HG02759 (cell line): ENCODE data around the gene SLC25A51.

Experiments
- ATAC-seq: cut with Tn5 transposase; IDR thresholded peaks from one replicate; pipeline ENCODE4 v1.9.1; 2021; ENCODE audit warnings: mild to moderate bottlenecking, moderate library complexity; ENCODE audit not compliant: unreplicated experiment

SLC25A51 gene

DNA sequence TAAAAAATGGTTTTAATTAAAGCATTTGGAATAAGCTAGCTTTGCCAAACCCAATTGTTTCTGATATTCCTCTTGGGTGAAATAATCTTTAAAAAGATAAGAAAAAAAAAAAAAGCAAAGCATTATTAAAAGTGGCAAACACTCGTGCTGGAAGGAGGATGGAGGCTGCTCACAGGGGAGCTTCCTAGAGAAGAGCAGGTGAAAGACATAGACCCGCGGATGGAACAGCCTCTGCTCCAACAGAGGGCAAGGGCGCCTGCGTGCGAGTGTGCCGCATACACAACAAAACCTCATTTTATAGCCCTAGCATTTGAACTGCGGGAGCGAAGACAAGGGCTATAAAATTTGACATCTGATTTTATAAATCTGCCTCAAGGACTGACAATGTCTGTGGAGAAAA, 33.4 kb upstream of the SLC25A51 start:
- no peak for ATAC-seq

DNA sequence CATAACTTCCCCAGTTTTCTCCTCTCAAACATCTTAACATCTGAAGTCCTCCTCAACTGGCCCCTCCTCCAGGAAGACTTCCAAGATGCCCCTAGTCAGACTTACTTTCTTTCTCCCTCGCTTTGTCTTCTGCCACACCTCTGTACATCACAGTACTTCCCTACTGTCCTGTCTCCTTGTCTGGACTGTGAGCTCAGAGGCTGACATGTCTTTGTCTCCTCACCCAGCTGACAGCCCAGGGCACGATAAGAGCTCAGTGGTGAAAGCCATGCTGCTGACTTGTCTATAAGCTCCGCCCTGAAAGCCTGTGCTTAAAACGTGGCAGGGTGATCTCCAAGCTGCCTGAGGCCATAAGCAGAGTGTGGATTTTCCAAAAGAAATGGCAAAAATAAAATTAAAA, 33.0 kb upstream of the SLC25A51 start:
- no peak for ATAC-seq

DNA sequence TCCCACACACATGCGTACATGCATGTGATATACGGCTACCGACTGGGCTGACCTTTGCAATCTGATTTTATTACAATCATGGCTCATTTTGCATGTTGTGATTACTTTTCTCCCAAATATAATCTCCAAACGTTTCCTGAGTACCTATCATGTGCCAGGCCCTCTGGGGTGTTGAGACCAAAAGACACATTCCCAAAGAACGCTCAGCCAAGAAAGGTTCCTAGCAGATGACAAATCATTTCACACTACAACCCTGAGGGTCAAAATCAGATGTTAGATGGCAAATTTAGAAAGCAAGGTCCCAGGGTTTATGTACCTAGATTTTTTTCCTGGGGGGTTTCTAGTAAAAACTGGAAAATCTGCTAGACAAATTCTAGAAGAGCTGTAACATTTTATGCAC, 32.4 kb upstream of the SLC25A51 start:
- ATAC-seq = no peak

DNA sequence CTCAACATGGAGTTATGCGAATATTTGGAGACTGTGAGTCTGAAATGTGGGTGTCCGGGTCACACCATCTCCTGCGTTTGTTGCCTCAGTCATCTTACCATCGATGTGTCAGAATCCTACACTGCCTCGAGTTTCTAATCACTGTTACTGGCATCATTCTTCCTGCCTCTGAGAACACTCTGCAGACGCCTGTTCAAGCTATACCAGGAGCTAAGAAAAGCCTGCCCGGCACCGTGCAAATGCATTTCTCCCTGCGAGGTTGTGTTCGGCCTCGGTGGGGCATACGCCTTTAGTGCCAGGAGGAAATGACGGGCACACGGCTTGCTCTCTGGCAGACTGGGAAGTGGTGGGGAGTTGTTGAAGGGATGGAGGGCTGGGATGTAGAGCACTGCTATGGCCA, 31.2 kb upstream of the SLC25A51 start:
- no peak for ATAC-seq

DNA sequence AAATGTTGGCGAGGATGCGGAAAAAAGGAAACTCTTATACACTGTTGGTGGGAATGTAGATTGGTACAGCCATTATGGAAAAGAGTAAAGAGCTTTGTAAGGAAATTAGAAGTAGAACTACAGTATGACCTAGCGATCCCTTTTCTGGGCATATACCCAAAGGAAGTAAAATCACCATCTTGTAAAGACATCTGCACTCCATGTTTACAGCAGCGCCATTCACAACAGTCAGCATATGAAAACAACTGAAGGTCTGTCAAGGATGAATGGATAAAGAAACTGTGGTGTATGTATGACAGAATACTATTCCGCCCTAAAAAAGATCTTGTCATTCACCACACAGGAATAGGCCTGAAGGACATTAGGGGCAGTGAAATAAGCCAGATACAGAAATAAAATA, 27.7 kb upstream of the SLC25A51 start:
- ATAC-seq = no peak

DNA sequence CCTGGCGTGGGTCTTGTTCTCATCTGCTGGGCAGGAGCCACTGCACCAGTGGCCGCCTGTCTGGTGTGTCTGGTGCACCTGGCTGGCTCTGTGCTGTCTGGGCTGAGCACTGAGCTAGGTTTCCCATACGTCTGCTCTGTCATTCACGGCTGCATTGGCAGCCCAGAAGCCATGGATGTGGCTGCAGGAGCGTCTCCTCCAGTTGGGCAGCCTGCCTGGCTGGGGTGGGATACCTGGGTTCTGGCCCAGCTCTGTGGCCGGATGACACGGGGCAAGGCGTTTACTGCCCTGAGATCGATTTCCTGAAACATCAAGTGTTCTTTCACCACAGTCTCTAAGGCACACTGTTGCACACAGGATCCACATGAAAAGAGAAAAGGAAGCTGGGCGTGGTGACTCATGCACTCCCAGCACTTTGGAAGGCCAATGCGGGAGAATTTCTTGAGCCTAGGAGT, 25.5 kb upstream of the SLC25A51 start:
- ATAC-seq = no peak

DNA sequence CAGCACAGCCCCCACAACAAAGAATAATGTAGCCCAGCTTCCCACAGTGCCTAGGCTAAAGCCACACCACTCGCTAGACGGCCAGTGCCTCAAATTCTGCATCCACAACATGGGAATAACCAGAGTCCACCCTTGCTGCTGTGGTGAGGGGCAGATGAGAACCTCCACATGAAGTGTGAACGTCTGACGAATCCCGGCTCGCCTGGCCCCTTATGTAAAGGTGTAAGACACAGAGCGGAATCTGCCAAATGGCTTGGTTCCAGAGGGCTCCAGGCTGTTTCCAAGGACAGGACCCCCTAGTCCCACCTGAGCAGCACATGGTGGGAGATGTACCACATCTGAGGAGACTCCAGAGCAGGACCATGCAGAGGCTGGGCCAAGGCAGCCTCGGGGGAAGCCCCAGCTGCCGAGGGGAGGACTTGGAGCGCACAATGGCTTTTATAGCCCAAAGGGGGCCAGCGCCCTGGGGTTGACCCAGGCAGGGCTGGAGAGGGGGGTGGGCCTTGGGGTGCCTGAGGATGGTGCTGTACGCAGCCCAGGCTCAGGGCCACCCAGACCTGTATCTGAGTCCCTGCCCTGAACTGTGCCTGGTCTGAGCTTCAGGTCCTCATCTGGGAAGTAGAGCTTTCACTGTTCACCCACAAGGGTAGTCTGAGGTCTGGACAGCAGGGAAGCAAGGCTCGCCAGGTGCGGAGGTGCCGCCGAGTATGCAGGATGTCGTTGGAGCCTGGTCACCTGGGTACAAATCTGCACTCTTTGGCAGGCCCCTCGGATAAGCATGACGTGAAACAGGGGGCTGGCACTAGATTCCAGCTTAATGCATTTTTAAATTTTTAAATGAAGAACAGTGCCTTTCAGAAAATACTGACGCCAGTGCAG, 24.9 kb upstream of the SLC25A51 start:
- no peak for ATAC-seq

DNA sequence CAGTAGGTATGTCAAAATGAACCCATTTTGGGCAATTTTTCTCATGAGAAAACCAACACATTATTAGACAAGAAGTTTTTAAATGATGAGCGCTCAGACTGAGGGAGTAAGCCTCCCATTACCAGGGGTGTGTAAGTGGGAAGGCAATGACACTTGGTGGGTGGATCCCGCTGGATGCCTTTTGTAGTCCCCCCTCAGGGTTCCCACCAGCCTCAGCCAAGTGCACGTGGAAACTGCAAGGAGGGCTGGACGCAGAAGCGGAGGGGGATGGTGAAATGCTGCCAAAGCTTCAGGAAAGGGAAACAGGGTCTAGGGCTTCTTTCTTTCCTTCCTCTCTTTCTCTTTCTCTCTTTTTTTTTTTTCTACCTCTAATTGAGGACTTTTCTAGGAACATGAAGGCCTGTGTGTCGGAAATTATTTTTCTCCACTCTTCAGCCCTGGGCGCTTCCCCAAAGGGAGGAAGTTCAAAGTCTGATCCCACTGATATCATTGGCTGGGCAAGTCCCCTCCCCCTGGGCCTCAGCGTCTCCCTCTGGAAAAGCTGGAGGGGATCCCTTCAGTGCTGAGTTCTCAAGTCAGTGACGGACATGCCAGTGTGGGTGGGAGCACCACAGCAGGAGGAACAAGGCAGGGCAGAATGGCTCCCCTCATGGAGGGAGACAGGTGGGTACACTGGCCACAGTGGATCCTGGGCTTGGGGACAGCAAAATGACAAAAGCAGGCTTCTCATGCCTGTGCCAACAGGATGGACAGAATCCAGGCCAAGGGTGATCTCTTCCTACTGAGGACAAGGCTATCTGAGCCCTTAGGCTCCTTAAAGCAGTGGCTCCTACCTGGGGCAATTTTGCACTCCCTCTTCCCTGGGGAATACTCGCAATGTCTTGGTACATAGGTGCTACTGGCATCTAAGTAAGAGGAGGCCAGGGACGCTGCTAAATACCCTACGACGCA, 23.9 kb upstream of the SLC25A51 start:
- ATAC-seq = no peak

DNA sequence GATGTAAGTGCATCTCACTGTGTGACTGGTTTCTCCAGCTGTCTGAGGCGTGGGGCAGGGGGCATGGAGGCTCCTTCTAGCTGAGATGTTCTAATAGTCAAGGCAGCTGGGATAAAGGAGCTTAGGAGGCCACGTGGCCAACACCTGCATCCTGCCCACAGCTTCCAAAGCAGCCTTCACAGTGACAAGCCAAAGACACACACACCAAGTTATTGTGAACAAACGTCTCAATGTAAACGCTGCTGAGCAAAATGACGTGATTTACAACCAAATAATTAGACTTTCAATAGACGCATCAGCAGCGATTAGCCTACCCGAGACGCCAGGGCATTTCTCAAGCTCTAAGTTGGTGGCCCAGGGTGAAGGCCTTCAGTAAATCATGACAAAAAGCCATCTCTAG, 23.2 kb upstream of the SLC25A51 start:
- ATAC-seq = no peak

DNA sequence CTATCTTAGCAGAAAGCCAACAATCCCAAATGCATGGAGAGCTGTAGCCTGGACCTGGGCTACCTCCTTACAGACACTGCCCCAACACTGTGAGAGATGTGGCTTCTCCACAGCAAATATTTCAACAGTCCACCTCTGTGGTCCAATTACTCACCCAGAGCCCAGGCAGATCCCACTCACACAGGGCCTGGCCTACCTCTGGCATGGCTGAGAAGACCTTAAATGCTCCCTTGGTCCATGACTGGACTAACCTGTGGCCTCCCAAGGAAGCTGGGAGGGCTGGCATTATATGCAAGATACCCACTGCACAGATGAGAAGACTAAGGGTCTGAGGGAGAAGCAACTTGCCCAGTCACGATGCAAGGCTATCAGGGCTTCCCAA, 22.8 kb upstream of the SLC25A51 start:
- no peak for ATAC-seq

DNA sequence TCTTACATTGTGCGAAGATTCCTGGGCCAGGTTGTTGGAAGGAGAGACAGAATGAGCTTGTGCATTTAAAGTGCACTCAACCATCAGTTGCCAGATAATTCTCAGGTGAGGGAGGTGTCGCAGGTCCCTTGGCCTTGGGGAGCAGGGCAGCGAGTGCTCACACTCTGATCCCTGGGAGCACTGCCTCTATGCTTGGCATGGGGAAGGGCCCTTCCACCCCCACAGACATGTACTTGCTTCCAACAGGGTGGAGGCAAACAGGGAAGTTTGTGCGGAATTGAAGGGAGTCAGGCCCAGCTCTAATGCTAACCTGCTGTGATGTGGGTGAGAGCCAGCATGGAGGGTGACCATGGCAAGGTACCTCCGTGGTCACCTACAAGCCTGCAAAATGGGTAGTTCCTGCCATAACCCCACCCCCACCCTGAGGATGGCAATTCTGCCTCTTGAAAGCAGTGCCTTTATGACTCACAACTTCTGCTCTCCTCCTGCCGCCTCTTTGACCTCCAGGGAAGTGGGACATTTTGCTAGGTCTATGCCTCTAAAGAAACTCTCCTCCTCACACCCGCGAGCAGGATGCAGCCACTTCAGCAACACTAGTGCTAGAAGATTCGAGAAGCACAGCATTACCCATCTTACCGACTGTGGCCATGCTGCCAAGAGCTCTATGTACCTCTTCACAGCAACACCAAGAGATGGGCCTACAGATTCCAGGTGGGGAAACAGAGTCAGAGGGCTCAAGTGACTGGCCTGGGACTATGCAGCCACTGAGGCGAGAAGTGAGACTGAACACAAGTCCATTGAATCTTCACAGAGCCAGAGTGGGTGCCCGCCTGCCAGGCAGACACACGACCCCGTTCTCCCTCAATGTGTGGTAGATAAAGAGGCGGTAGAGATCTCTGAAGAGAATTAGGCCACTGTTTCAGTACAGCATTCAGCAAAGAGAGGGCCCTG, 22.1 kb upstream of the SLC25A51 start:
- no peak for ATAC-seq

DNA sequence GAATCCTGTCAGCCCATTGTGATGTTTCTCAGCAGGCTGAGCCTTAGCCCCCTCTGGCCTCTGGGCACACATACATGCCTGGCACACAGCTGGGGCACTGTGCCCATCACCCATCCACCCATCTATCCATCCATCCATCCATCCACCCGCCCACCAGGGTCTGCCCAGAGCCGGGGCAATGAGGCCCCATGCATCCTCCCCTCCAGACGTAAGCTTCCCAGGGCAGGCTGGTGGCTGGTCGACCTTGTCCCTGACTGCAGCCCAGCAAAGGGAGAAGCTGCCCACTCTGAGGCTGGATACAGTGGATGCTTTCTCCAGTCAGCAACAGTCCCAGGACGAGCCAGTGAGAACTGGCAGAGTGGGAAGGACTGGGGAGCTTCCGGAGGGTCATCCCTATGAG, 21.1 kb upstream of the SLC25A51 start:
- ATAC-seq = no peak

DNA sequence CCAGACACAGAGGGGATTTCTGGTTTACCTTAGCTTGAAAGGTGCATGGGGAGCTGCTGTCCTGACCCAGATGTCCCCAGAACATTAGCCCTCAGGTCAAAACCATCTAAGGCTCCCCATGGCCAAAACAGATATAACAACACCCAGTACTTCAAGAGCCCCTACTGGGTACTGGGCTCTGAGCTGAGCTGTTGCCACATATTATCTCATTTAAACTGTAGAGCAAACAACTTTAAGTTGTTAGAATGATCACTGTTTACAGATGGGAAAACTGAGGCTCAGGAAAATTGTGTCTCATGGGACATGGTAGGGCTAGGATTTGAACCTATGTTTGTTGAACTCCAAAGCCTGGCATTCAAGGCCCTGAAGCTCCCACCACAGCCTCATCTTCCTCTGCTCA, 20.6 kb upstream of the SLC25A51 start:
- no peak for ATAC-seq

DNA sequence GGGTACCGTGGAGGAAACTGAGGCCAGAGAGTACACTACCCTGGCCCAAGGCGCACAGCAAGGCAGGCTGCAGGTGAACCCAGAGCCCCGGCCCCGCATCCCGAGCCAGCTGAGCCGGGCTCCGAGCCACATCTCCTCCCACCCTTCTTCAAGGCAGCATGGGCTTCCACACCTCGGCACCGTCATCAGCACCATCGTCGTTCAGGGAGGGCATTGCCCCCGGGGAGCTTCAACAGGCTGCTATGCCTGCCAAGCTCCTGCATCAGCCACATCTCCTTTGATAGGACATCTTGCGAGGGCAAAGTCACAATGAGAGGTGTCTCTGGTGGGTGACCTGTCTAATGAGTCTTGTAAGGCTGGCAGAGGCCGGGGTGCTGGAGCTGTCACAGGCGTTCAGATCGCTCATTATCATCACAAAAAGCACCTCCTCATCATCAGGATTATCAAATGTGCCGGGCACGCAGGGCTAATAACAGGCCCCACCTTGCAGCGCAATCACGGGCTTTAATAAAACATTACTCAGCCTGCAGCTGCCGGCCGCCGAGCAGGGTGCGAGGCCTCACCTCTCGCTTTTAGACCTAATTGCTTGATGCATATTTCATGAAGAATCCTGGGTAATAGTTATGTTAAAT, 20.0 kb upstream of the SLC25A51 start:
- no peak for ATAC-seq

DNA sequence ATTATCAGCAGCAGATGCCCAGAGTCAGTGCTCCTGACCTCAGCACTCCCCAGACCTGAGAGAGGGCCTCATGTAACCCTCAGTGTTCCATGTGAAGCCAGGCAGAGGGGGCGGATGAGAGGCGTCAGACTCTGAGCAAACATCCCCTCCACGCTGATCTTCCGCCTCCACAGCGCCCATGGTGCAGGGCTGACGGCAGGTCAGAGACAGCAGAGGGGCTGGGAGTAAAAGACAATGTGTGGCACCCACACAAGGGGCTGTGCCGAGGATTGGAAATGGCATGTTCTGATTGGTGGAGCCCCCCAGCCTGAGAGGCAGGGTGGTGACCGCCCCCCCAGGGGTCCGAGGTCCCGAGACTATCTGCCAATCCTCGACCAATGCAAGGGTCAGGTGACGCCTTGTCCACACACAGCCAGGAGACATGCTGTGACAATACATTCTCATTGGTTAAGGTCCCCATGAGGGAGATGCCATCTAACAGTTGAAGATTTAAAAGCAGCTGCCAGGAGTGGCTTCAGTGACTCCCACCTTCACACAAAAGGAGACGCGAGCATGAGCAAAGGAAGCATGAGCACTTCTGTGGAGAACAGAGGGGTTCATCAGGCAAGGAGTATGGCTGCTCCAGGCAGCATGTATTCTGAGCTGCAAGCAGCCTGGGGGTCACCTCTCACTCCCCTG, 19.3 kb upstream of the SLC25A51 start:
- no peak for ATAC-seq

DNA sequence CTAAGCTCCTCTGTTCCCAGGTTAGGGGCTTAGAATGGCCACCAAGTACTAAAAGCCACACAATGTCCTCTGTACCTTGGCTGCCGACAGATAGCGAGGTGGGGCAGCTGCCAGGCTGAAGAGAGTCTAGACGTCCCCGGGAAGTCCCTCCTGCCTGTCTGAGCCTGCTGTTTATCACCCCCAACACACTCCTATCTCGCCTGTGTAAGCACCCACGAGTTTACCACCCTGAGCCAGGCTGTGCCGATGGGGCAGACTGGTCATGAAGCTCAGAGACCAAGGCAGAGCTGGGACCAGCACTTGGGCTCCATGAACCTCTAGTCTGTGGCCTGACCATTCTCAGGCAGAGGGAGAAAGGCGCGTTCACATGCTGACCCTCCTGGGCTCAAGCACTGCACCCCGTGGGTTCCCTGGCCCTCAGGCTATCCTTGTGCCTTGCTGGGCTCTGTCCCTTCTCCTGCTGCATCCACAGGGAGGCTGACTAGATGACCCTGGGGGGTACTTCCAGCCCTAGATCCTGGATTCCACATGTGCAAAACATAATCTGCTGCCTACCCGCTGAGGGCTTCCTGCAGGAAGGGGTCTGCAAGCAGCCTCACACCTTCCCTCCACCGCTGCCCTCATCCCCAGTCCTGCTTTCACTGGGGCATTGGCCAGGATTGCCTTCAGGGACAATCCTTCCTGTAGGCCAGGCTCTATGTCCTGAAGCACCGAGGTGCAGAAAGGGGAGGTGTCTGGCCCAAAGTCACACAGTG, 18.6 kb upstream of the SLC25A51 start:
- ATAC-seq = no peak

DNA sequence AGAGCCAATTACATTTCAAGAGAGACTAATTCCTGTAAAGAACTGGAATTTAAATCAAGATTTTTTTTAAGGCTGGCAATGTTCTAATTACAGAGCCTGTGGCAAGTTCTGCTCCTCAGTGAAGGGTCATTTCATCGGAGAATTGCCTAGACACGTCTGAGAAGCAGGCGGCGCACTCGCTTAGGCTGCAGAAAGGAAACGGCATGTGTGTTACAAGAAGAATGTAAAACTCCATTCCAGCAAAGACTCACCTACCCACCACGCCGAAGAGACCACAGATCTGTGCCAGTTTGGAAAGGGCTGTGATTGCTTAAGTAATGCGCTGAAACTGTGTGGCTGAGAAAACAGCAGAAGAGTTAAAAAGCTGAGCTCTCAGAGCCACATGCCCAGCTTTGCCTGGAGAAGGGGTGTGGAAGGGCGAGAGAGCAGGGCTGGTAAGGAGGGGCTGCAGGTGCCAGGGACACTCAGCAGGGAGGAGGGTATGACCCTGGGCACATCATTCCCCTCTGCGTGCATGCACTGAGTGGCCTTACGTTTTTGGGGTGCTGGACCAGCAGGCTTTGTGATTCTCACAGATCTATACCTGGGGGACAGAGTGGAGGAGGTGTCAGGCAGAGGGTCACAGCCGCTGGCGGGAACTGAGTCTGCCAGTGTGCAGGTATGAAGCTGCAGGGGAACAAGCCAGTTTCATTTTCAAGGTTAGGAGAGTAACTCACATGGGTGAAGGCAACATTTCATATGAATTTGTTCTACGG, 17.8 kb upstream of the SLC25A51 start:
- no peak for ATAC-seq

DNA sequence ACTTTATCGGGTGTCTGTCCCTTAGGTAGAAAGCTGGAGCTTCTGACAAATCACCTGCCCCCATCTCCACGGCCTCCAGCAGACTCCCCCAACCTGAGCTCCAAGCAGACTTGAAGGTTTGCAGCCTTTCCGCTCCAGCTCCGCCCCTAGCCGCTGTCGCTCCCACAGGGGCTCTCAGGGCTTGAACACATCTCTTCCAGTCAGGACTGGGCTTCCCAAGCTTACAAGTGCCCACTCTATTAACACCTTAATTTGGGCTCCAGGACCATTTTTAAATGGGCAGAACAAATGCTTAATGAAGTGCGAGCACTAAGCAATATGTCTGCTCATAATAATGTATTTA, 17.2 kb upstream of the SLC25A51 start:
- no peak for ATAC-seq
